OCI-LY7 (cell line): ENCODE measurements around the gene HNRNPH1. TPM values are rescaled to one million over a fixed set of nuclear protein-coding genes. Genes with fewer than 3 reads are reported as not detected.
"Not testable (repeated sequence)": the region's sequence is repeated elsewhere in the genome, so short reads cannot be mapped to it uniquely, and the experiment has no call there.

Experiments used
- BruUV-seq: library from RNA; stranded (reverse); fragments of 400-500 nt; replicated peaks from 2 replicates; lab custom pipeline; 2021; lab: Mats Ljungman, UMichigan
- CTCF ChIA-PET: fragments of 300-600 bp; sonication (Branson Sonifier 250); formaldehyde crosslinking; loops from one replicate; lab custom pipeline; 2022; ENCODE audit warnings: antibody characterized with exemption; ENCODE audit not compliant: unreplicated experiment; lab: Charles Lee
- POLR2A ChIA-PET: fragments of 300-600 bp; sonication (Branson Sonifier 250); formaldehyde crosslinking; loops from one replicate; lab custom pipeline; 2022; ENCODE audit warnings: antibody characterized with exemption; lab: Charles Lee
- DNase-seq: peaks from one replicate; pipeline ENCODE4 v3.0.0-alpha.2; 2015; ENCODE audit warnings: low spot score
- H2AFZ ChIP-seq: fragments of 200-600 bp; sonication (generic), shearing (Covaris generic); 2 replicates; pipeline ENCODE4 v1.6.1; 2014; ENCODE audit warnings: mild to moderate bottlenecking, antibody characterized with exemption, low read length, moderate library complexity
- H3K27ac ChIP-seq: fragments of 200-600 bp; sonication (generic); 2 replicates; pipeline ENCODE4 v1.5.1; 2014; ENCODE audit warnings: mixed run types, low read depth, mild to moderate bottlenecking, moderate library complexity, low read length, inconsistent platforms; ENCODE audit not compliant: poor library complexity, severe bottlenecking
- H3K36me3 ChIP-seq: fragments of 200-600 bp; sonication (generic); 2 replicates; pipeline ENCODE4 v1.6.1; 2014; ENCODE audit warnings: mild to moderate bottlenecking, antibody characterized with exemption, low read length, moderate library complexity, mixed read lengths; ENCODE audit not compliant: insufficient read depth
- H3K4me1 ChIP-seq: fragments of 200-600 bp; sonication (generic); 2 replicates; pipeline ENCODE4 v1.5.1; 2014; ENCODE audit warnings: mild to moderate bottlenecking, low read length; ENCODE audit not compliant: insufficient read depth, poor library complexity, severe bottlenecking
- H3K4me2 ChIP-seq: fragments of 200-600 bp; sonication (generic); 2 replicates; pipeline ENCODE4 v1.6.1; 2014; ENCODE audit warnings: mild to moderate bottlenecking, low read length
- H3K4me3 ChIP-seq: fragments of 200-600 bp; sonication (generic); 2 replicates; pipeline ENCODE4 v1.5.1; 2014; ENCODE audit warnings: mild to moderate bottlenecking, low read depth, low read length; ENCODE audit not compliant: poor library complexity, severe bottlenecking
- H3K79me2 ChIP-seq: fragments of 200-600 bp; sonication (generic); 2 replicates; pipeline ENCODE4 v1.6.1; 2016; ENCODE audit warnings: low read depth, mild to moderate bottlenecking, low read length, moderate library complexity, mixed read lengths; ENCODE audit not compliant: insufficient read depth
- H3K9me2 ChIP-seq: fragments of 200-600 bp; sonication (generic); 2 replicates; pipeline ENCODE4 v1.6.1; 2016; ENCODE audit warnings: mild to moderate bottlenecking, low read length, mixed read lengths; ENCODE audit not compliant: insufficient read depth
- H3K9me3 ChIP-seq: fragments of 200-600 bp; sonication (generic); 2 replicates; pipeline ENCODE4 v1.6.1; 2014; ENCODE audit warnings: mild to moderate bottlenecking, mixed run types, low read length, mixed read lengths
- H4K20me1 ChIP-seq: fragments of 200-600 bp; sonication (generic); 2 replicates; pipeline ENCODE4 v1.6.1; 2014; ENCODE audit warnings: mild to moderate bottlenecking, antibody characterized with exemption, low read length, moderate library complexity, mixed read lengths; ENCODE audit not compliant: insufficient read depth
- EZH2phosphoT487 ChIP-seq: fragments of 200-600 bp; sonication (generic); IDR thresholded peaks from 2 replicates; pipeline ENCODE4 v1.6.1; 2018; ENCODE audit warnings: low read depth, borderline replicate concordance, mild to moderate bottlenecking, mixed run types, antibody characterized with exemption, low read length, moderate library complexity, mixed read lengths
- intact Hi-C: fragments of 100-400 bp; cut with micrococcal nuclease; formaldehyde crosslinking; loops from one replicate; pipeline ENCODE4 v1.10.0; 2022; ENCODE audit not compliant: unreplicated experiment
- total RNA-seq, 2 experiments: library from RNA; depleted of rRNA in 1 of 2; stranded (reverse); fragments of >200 nt in 1 of 2; shearing (Covaris generic) in 1 of 2; gene quantifications; 2 replicates each; pipeline ENCODE4 v1.2.3, GENCODE V29; 2014 to 2022
- TF ChIP-seq, protein P1 (sequence below): fragments of 200-600 bp; sonication (generic); conservative IDR thresholded peaks from 2 replicates; pipeline ENCODE4 v1.5.1; 2014; ENCODE audit warnings: mild to moderate bottlenecking, antibody characterized with exemption, low read length, moderate library complexity, mixed read lengths

The HNRNPH1 gene
- total RNA-seq, 2 experiments from 2014 or later = 814 to 1,011 TPM

DNA sequence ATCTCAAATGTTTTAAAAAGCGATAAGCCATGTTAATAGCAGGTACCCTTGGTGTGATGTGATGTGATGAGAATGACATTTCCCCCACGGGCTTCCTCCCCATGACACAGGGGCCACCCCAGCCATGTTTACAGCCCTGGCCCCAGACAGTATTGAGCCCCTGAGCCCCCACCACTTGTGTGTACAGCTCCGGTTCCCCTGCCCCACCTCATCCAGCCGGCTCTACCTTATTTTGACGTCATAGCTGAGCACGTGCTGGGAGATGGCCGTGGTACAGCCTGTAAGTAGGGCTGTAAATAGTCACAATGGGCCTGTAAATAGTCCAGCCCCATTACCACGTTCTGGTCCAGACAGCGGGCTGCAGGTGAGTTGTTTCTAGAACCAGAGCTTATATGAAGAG lies 24.9 kb upstream of the HNRNPH1 start:
- intact Hi-C loops = no loop called here
- Histone ChIP-seq H3K9me2 (no peaks in the 10 kb centered on the region), H2AFZ (no peak overlapping the region), H3K4me2 (no peak overlapping the region), H4K20me1 (no peaks in the 10 kb centered on the region), H3K27ac (no peak overlapping the region), H3K4me3 (no peak overlapping the region), H3K36me3 (no peaks in the 10 kb centered on the region), H3K9me3 (no peaks in the 10 kb centered on the region), H3K79me2 (no peaks in the 10 kb centered on the region), H3K4me1 (no peaks in the 10 kb centered on the region)
- no peak for DNase-seq
- no TSS peak for BruUV-seq
- TF ChIP-seq, protein P1, sequence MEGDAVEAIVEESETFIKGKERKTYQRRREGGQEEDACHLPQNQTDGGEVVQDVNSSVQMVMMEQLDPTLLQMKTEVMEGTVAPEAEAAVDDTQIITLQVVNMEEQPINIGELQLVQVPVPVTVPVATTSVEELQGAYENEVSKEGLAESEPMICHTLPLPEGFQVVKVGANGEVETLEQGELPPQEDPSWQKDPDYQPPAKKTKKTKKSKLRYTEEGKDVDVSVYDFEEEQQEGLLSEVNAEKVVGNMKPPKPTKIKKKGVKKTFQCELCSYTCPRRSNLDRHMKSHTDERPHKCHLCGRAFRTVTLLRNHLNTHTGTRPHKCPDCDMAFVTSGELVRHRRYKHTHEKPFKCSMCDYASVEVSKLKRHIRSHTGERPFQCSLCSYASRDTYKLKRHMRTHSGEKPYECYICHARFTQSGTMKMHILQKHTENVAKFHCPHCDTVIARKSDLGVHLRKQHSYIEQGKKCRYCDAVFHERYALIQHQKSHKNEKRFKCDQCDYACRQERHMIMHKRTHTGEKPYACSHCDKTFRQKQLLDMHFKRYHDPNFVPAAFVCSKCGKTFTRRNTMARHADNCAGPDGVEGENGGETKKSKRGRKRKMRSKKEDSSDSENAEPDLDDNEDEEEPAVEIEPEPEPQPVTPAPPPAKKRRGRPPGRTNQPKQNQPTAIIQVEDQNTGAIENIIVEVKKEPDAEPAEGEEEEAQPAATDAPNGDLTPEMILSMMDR = no peak
- no peak for TF ChIP-seq EZH2phosphoT487
- CTCF ChIA-PET = no interaction called here
- POLR2A ChIA-PET = no interaction called here

DNA sequence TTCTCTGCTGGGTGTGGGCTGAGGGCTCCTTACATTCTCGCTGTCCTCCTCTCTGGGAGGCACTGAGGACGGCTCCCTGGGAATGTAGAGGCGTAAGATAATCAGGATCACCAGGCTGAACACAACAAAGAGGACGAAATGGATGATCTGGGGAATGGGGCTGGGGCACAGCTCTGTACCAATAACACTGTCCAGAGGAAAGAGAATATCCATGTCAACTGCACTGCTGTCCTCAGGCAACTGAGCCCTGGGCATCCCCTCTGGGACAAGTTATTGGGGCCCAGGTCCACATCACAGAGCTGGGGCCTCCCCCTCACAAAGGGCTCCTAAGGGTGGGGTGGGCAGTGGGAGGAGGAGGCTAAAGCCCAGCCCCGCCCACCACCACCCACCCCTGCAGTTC lies 21.3 kb upstream of the HNRNPH1 start:
- H3K4me2 ChIP-seq, H3K4me1 ChIP-seq, H3K79me2 ChIP-seq, CTCF ChIA-PET, H2AFZ ChIP-seq, intact Hi-C loops, DNase-seq, H4K20me1 ChIP-seq, H3K27ac ChIP-seq, H3K9me3 ChIP-seq, H3K9me2 ChIP-seq, H3K36me3 ChIP-seq, BruUV-seq, H3K4me3 ChIP-seq: not testable (repeated sequence)
- POLR2A ChIA-PET = interaction anchor here (0.5 kb wide), 1 partner anchor 37 kb away, joined by 6 read pairs; no protein-coding TSS in a partner anchor

DNA sequence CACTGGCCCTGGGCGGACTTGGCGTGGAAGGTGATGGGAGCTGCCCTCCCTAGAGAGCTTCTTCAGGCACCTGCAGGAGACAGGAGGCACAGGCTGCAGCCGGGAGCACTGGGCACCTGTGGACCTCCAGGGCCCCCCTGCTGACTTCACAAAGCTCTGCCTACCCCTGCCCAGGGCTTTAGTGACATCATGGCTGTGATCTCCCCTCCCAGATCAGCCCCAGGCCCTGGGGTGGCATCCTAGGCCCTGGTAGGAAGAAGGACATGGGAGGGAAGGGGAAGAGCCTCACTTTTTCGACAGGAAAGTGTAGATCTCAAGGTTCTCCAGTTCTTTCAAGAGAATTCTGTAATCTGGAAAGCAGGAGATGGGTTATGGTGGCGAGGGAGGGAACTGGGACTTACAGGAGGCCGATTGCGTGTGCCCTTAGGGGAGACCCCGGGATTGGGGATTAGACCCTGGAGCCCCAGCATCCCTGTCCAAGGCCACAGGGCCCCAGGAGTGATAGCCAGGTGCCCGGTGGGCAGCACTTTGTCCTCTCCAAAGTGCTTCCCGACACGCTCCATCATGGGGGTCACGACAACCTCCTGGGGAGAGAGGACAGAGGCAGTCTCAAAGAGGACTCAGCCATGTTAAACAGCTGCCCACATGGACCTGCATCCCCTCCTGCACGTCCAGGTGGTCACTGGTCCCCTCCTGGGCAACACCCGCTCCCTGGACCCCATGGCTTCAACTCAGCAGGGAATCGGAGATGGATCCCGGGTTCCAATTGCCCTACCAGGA lies 19.9 kb upstream of the HNRNPH1 start:
- H4K20me1 ChIP-seq, H3K9me2 ChIP-seq, H3K4me2 ChIP-seq, CTCF ChIA-PET, DNase-seq, H3K4me1 ChIP-seq, H3K27ac ChIP-seq, H3K79me2 ChIP-seq, intact Hi-C loops, H3K36me3 ChIP-seq, BruUV-seq, H3K4me3 ChIP-seq, H2AFZ ChIP-seq, POLR2A ChIA-PET, H3K9me3 ChIP-seq: not testable (repeated sequence)

DNA sequence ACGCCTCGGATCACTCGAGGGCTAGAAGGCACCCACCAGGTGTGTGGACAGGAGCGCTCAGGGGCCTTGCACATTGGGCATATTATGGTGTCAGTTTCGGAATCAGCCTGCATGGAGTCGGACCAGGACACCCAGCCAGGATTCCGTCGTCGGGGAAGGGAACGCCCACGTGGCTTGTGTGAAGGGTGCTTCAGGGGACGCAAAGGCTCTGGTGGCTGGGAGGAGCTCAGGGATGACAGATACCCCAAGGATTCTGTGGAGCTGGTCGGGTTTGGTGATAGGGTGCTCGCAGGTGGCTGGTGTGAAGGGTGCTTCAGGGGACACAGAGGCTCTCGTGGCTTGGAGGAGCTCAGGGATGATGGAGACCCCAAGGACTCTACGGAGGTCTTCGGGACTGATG lies 19.2 kb upstream of the HNRNPH1 start:
- H3K36me3 ChIP-seq, CTCF ChIA-PET, H4K20me1 ChIP-seq, H3K4me3 ChIP-seq, DNase-seq, H3K9me3 ChIP-seq, BruUV-seq, H2AFZ ChIP-seq, H3K4me2 ChIP-seq, H3K9me2 ChIP-seq, H3K27ac ChIP-seq, intact Hi-C loops, H3K4me1 ChIP-seq, H3K79me2 ChIP-seq, POLR2A ChIA-PET: not testable (repeated sequence)

DNA sequence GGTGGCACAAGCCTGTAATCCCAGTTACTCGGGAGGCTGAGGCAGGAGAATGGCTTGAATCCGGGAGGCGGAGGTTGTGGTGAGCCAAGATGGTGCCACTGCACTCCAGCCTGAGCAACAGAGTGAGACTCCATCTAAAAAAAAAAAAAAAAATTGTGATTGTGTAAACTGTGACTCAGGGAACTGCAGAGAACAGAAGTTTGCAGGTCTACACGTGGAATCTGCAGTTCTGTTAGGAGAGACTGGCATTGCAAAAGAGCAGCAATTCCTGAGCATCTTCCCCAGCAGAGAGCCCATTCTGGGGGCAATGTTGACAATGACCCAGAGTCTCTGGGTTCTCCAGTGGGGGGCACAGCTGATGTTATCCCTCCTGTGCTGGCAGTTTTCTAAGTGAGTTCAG lies 18.3 kb upstream of the HNRNPH1 start:
- CTCF ChIA-PET, H3K4me2 ChIP-seq, H3K4me3 ChIP-seq, H3K4me1 ChIP-seq, H3K36me3 ChIP-seq, intact Hi-C loops, H2AFZ ChIP-seq, H4K20me1 ChIP-seq, DNase-seq, H3K27ac ChIP-seq, H3K9me3 ChIP-seq, BruUV-seq, H3K79me2 ChIP-seq, POLR2A ChIA-PET, H3K9me2 ChIP-seq: not testable (repeated sequence)
